GM19324 (cell line): ENCODE results near the gene CFAP141.
A peak's percentile ranks its signal among the peaks of the same experiment; 100 is the strongest.

Experiments
- ATAC-seq: cut with Tn5 transposase; IDR thresholded peaks from one replicate; pipeline ENCODE4 v1.9.1; 2021; ENCODE audit warnings: mild to moderate bottlenecking, moderate library complexity; ENCODE audit not compliant: unreplicated experiment, low FRiP score

CFAP141 gene

GRCh38 chr1:154176337-154176736 is 29.8 kb downstream of the CFAP141 start:
- no peak for ATAC-seq

GRCh38 chr1:154174654-154175053 is 31.5 kb downstream of the CFAP141 start:
- peak; percentile 67 for ATAC-seq

- ATAC-seq, result no peak
These were observed 34.3 kb downstream of the CFAP141 start for GRCh38 chr1:154171880-154172279.

DNA sequence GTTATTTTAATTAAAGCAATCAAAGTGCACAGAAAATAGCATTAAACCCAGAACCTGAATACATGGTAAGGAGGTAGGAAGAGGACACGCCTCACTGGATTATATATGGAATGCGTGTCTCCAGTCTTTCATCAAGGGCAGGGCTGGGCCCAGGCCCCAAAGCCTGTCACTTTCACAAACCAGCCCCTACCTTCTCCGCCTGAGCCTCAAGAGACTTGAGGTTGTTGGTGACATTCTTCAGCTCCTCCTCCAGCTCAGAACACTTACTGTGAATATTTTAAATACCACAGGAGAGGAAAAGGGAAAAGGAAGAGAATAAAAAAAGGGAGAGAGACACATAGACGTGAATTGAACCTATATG is 34.9 kb downstream of the CFAP141 start:
- no peak for ATAC-seq

GRCh38 chr1:154170547-154171222 is 35.4 kb downstream of the CFAP141 start:
- ATAC-seq, result no peak

DNA sequence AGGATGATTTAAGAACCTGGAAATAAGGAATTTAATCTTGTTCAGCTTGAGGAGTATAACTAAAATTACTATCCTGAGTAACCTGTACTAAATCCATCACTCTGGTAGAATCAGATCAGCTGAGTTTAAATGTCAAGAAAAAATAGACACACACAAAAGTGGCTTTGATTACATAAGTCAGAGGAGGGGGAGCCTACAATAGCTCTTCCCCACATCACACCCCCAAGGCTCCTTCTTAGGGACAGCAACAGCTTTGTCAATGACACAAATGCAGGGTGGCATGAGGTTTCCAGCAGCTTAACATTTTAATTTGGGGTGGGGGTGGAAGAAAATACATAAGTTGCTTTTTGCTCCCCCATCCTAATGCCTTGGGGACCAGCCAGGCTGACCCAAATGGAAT is 38.7 kb downstream of the CFAP141 start:
- no peak for ATAC-seq

GRCh38 chr1:154166207-154166606 is 39.9 kb downstream of the CFAP141 start:
- no peak for ATAC-seq

GRCh38 chr1:154159554-154159953 is 46.6 kb downstream of the CFAP141 start:
- no peak for ATAC-seq

GRCh38 chr1:154158307-154159125 is 47.6 kb downstream of the CFAP141 start:
- ATAC-seq, result no peak

DNA sequence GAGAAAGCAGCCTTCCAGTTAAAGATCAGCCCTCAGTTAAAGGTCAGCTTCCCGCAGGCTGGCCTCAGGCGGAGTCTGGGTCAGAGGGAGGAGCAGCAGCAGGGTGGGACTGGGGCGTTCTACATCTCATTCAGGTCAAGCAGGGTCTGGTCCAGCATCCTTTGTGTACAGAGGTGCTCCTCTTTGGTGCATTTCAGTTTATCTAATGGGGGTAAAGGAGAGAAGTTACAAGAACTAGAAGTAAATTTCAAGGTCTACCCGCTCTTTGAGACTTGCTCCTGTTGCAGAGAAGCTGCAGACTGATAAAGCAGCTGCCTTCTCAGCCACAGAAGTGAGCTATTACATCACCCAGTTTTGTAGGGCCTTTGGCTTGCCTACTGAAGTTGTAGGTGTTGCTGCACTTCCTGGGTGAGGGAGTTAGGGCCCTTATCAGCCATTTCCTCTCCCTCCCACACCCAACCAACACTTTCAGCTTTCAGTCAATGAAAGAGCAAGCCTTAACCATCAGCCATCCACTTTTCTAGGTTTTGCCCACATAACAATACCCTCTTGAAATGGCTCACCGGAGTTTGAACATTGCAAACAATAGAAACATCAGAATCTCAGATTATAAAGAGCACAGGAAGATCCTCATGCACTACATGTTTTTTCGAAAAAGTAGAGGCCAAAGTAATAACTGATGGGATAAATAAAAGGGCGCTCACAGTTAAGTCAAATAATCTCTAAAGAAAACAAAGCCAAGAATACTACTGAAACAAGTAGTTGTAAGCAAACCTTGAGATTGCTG is 48.4 kb downstream of the CFAP141 start:
- ATAC-seq, result peak; percentile 72

GRCh38 chr1:154155251-154155650 is 50.9 kb downstream of the CFAP141 start:
- no peak for ATAC-seq

GRCh38 chr1:154154534-154155191 is 51.5 kb downstream of the CFAP141 start, which contains the start of gene NUP210L:
TSS of gene NUP210L (minus strand) at chr1:154155073.
- no peak for ATAC-seq

DNA sequence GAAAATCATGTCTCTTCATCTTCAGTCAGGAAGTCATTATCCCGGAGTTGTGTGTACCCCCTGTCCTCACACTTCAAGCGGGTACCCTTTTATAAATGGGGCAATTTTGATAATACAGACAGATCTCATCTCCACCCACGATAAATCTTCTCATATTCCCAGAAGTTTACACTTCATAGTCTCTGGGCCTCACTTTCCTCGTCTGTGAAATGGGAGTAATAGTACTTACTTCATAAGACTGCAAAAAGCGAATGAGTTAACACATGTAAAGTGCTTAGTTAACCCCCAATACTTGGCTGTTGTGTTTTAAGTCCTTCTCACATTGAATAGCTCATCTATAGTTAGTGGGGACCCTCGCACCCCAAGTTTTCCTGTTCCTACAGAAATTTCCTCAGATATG is 52.1 kb downstream of the CFAP141 start:
- ATAC-seq, result no peak

DNA sequence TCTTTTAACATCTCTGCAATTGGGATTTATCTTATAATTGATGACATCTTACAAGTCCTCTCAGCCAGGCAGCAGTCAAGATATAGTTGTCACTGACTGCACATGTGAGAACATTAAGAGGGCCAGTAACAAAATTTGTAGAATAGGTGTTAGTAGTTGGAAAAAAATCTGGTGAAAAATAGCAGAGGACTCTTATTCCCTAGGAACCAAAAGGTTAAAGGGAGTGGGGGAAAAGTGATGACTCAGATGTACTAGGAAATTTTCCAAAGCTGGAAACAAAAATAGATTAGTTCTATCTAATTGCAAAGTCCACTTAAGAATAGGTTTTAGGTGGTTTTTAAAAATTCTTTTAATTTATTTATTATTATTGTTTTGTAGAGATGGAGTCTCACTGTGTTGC is 54.8 kb downstream of the CFAP141 start:
- no peak for ATAC-seq
